Common myeloid progenitor, CD34-positive (primary cell): ENCODE measurements around the gene AKT1.

Experiments used
- CTCF ChIA-PET: fragments of 350-600 bp; sonication (Branson Sonifier 250); formaldehyde crosslinking; loops from one replicate; lab custom pipeline; 2021; ENCODE audit warnings: antibody characterized with exemption; lab: Charles Lee
- POLR2A ChIA-PET: fragments of 350-600 bp; sonication (Branson Sonifier 250); formaldehyde crosslinking; loops from one replicate; lab custom pipeline; 2021; ENCODE audit warnings: antibody characterized with exemption; lab: Charles Lee
- DNase-seq, 3 donors: peaks; one replicate each; pipeline versions ENCODE4 v3.0.0 to v3.0.0-alpha.2; 2013
- H3K27ac ChIP-seq, 2 experiments: 1 replicate in 1 of 2; 2 replicates in 1 of 2; pipeline ENCODE4 v1.7.0; 2013; ENCODE audit warnings: inconsistent platforms in 2 of 2, low read length in 2 of 2, mild to moderate bottlenecking in 2 of 2, low read depth in 1 of 2, moderate library complexity in 1 of 2; ENCODE audit not compliant: severe bottlenecking in 2 of 2, insufficient read depth in 1 of 2, poor library complexity in 1 of 2
- H3K27me3 ChIP-seq, 5 experiments: replicated peaks in 2 of 5; 1 replicate in 3 of 5; 2 replicates in 2 of 5; pipeline versions ENCODE4 v1.6.1 to v1.7.0; 2013; ENCODE audit warnings: low read length in 4 of 5, mild to moderate bottlenecking in 2 of 5, moderate library complexity in 2 of 5, inconsistent platforms in 1 of 5; ENCODE audit not compliant: insufficient read depth in 5 of 5, control insufficient read depth in 4 of 5
- H3K36me3 ChIP-seq, 4 experiments: 1 replicate in 2 of 4; 2 replicates in 2 of 4; pipeline versions ENCODE4 v1.6.1 to v1.7.0; 2013; ENCODE audit warnings: low read length in 3 of 4, control low read depth in 1 of 4, mild to moderate bottlenecking in 1 of 4; ENCODE audit not compliant: control insufficient read depth in 4 of 4, insufficient read depth in 4 of 4
- H3K4me1 ChIP-seq, 4 experiments: 1 replicate in 3 of 4; 2 replicates in 1 of 4; pipeline versions ENCODE4 v1.6.1 to v1.7.1; 2013; ENCODE audit warnings: low read length in 3 of 4, mild to moderate bottlenecking in 3 of 4, control low read depth in 1 of 4, inconsistent platforms in 1 of 4, moderate library complexity in 1 of 4; ENCODE audit not compliant: control insufficient read depth in 4 of 4, insufficient read depth in 4 of 4; ENCODE audit errors: control extremely low read depth in 1 of 4
- H3K4me3 ChIP-seq, 7 experiments: 1 replicate in 4 of 7; 2 replicates in 3 of 7; pipeline versions ENCODE4 v1.5.1 to v1.7.0; 2013; ENCODE audit warnings: mild to moderate bottlenecking in 7 of 7, low read length in 6 of 7, moderate library complexity in 6 of 7, inconsistent platforms in 2 of 7, low read depth in 2 of 7, control low read depth in 1 of 7; ENCODE audit not compliant: insufficient read depth in 4 of 7, control insufficient read depth in 1 of 7; ENCODE audit errors: extremely low read depth in 1 of 7
- H3K9me3 ChIP-seq, 5 experiments: 1 replicate in 4 of 5; 2 replicates in 1 of 5; pipeline versions ENCODE4 v1.6.1 to v1.7.1; 2013; ENCODE audit warnings: low read length in 4 of 5, mild to moderate bottlenecking in 2 of 5, inconsistent platforms in 1 of 5, low read depth in 1 of 5, moderate library complexity in 1 of 5; ENCODE audit not compliant: control insufficient read depth in 4 of 5, insufficient read depth in 2 of 5; ENCODE audit errors: control extremely low read depth in 1 of 5
- WGBS: methylation state at CpG from one replicate; pipeline ENCODE4 v1.1.5; 2013; ENCODE audit not compliant: insufficient coverage; 5-methylcytosine and 5-hydroxymethylcytosine counted together

Gene AKT1

DNA sequence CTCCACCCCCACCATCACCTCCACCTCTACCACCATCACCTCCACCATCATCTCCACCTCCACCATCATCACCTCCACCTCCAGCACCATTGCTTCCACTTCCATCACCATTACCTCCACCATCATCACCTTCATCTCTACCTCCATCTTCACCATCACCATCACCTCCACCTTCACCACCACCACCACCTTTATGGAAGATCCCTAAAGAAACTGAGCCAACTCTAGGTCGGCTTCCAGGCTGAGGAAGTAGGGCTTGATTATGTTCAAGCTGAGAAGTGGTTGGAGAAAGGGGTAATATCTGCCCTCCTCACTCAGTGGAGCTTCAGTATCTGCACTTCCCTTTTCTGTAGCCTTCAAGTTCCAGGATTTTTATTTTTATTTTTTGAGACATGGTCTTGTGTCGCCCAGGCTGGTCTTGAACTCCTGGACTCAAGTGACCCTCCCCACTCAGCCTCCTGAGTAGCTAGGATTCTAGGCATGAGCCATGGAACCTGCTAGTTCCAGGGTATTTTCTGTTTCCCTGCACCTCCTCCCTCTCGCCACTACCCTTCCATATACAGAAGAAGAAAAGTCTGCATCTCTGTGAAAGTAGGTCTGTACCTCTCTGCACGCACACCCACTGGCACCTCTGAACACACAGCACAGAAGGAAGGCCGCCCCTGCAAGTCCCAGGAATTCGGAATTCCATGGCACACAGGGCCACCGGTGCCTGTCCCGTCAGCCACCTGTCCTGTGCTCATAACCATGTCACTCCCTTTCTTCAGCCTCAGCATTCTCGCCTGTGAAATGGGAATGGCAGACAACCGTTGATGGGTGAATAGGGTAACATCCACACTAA is 11.3 kb upstream of the AKT1 start:
- Histone ChIP-seq H3K4me1 (peaks cover 0 to 19% (median 17%) of the 10 kb centered on the region in 4 experiments), H3K36me3 (peaks cover 0 to 3% (median 0%) of the 10 kb centered on the region in 4 experiments), H3K27me3 (no peaks in the 10 kb centered on the region), H3K4me3 (no peak overlapping the region), H3K27ac (no peak overlapping the region), H3K9me3 (no peaks in the 10 kb centered on the region)
- ChIA-PET CTCF (no interaction called here), POLR2A (no interaction called here)
- 85% methylated on average over 6 of the region's 10 CpGs for WGBS
- DNase-seq: peak in 1 of 3 donors; percentile 43

DNA sequence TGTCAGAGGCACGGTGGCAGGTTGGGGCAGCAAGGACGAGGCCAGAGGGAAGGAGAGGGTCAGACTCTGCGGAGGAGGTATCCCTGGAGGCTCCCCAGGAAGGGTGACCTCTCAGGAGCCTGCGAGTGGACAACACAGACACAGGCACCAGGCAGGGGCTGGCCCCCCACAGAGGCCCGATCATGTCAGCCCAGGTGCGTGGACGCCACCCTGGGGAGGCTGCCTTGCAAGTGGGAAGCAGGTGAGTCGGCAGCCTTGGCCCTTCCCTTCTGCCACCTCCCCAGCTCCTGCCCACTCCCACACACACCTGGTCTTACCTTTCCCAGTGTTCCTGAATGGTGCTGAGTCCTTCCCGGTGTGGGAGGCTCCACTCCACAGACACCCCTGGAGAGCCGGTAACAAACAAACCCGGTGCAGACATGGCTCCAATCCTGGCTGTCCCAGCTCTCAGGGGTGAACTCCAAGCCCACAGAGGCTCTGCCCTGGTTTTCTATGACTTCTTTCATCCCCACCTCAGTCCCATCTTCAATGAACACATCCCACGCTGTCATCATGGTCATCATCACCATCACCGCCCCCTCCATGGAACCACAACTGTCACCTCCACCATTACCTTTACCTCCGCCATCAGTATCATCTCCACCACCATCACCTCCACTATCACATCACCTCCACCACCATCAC is 10.5 kb upstream of the AKT1 start:
- H3K9me3 ChIP-seq: no peaks in the 10 kb centered on the region
- 83% methylated on average over 11 of the region's 14 CpGs for WGBS
- no peaks in the 10 kb centered on the region for H3K27me3 ChIP-seq
- H3K4me3 ChIP-seq: no peak overlapping the region
- peaks cover 0 to 3% (median 0%) of the 10 kb centered on the region in 4 experiments for H3K36me3 ChIP-seq
- no peak for DNase-seq
- H3K27ac ChIP-seq: no peak overlapping the region
- ChIA-PET POLR2A (no interaction called here), CTCF (no interaction called here)
- H3K4me1 ChIP-seq: peaks cover 0 to 27% (median 24%) of the 10 kb centered on the region in 4 experiments

- CTCF ChIA-PET: interaction anchor here (1.6 kb wide), 1 partner anchor 21 kb away, joined by 4 read pairs; no protein-coding TSS in a partner anchor
Observed at GRCh38 chr14:104805326-104805678, 9.8 kb upstream of the AKT1 start.

GRCh38 chr14:104804481-104805325 is 9.2 kb upstream of the AKT1 start:
- POLR2A ChIA-PET: no interaction called here
- CTCF ChIA-PET: interaction anchor here (1.6 kb wide), 1 partner anchor 21 kb away, joined by 4 read pairs; no protein-coding TSS in a partner anchor
- Histone ChIP-seq H3K4me1 (peaks cover 0 to 36% (median 30%) of the 10 kb centered on the region in 4 experiments), H3K36me3 (peaks cover 0 to 3% (median 0%) of the 10 kb centered on the region in 4 experiments), H3K27ac (peak overlapping the region in 1 of 2 experiments; percentile 19), H3K27me3 (no peaks in the 10 kb centered on the region), H3K4me3 (no peak overlapping the region), H3K9me3 (no peaks in the 10 kb centered on the region)
- 97% methylated on average over 10 of the region's 18 CpGs for WGBS
- DNase-seq: no peak

More at GRCh38 chr14:104805326-104805678, 9.8 kb upstream of the AKT1 start:
- WGBS: 20% methylated on average over 2 of the region's 3 CpGs
- Histone ChIP-seq H3K4me3 (no peak overlapping the region), H3K36me3 (peaks cover 0 to 3% (median 0%) of the 10 kb centered on the region in 4 experiments), H3K9me3 (no peaks in the 10 kb centered on the region), H3K27me3 (no peaks in the 10 kb centered on the region), H3K27ac (no peak overlapping the region), H3K4me1 (peaks cover 0 to 31% (median 26%) of the 10 kb centered on the region in 4 experiments)
- POLR2A ChIA-PET: no interaction called here
- DNase-seq: no peak

- WGBS: 93% methylated on average over 13 of the region's 15 CpGs
- Histone ChIP-seq H3K4me1 (peaks cover 0 to 40% (median 34%) of the 10 kb centered on the region in 4 experiments), H3K36me3 (peaks cover 0 to 3% (median 0%) of the 10 kb centered on the region in 4 experiments), H3K4me3 (no peak overlapping the region), H3K27ac (peak overlapping the region in 1 of 2 experiments; percentile 19), H3K27me3 (no peaks in the 10 kb centered on the region), H3K9me3 (no peaks in the 10 kb centered on the region)
- ChIA-PET POLR2A (no interaction called here), CTCF (interaction anchor here (1.6 kb wide), 1 partner anchor 22 kb away, joined by 4 read pairs; no protein-coding TSS in a partner anchor)
- DNase-seq: peak in 1 of 3 donors; percentile 46
Observed at GRCh38 chr14:104803912-104804410, 8.4 kb upstream of the AKT1 start.

DNA sequence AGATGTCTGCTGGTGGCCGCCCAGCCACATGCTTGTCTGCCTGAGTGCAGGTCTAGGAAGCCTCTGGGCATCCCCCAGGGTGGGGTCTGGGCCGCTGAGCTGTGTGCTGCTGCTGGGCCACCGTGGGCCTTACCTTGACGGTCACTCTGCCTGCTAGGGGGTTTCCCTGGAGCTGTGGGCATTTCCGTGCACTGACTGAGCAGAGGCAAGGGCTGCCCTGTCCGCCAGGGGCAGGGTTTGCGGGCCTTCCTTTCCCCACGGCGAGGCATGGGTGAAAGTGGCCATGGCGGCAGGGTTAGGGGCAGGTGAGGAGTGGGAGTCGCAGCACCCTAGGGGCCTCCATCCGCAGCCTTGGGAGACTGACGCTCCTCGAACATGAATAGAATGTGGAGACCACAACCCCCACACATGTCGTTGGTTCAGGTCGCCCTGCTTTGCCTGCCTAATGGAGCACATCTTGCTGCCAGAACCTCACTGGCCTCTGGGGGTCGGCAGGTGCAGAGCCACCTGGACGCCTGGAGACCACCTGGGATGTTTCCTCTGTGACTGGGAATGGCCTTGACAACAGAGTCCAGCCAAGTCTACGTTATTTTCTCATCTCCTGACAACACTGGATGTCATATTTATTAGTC is 7.8 kb upstream of the AKT1 start:
- peaks cover 0 to 3% (median 0%) of the 10 kb centered on the region in 4 experiments for H3K36me3 ChIP-seq
- POLR2A ChIA-PET: no interaction called here
- CTCF ChIA-PET: interaction anchor here (1.6 kb wide), 1 partner anchor 23 kb away, joined by 4 read pairs; no protein-coding TSS in a partner anchor

More for the DNA sequence above, 7.8 kb upstream of the AKT1 start:
- H3K4me1 ChIP-seq: peaks cover 0 to 40% (median 35%) of the 10 kb centered on the region in 4 experiments
- no peak for DNase-seq
- no peaks in the 10 kb centered on the region for H3K9me3 ChIP-seq
- WGBS: 97% methylated on average over 11 of the region's 19 CpGs
- no peak overlapping the region for H3K4me3 ChIP-seq
- H3K27me3 ChIP-seq: no peaks in the 10 kb centered on the region
- H3K27ac ChIP-seq: no peak overlapping the region
